HG03108 (cell line): ENCODE data around the gene SDHB.

ENCODE experiments used
- ATAC-seq: cut with Tn5 transposase; IDR thresholded peaks from one replicate; pipeline ENCODE4 v1.9.1; 2021; ENCODE audit warnings: moderate library complexity; ENCODE audit not compliant: unreplicated experiment

Gene SDHB

DNA sequence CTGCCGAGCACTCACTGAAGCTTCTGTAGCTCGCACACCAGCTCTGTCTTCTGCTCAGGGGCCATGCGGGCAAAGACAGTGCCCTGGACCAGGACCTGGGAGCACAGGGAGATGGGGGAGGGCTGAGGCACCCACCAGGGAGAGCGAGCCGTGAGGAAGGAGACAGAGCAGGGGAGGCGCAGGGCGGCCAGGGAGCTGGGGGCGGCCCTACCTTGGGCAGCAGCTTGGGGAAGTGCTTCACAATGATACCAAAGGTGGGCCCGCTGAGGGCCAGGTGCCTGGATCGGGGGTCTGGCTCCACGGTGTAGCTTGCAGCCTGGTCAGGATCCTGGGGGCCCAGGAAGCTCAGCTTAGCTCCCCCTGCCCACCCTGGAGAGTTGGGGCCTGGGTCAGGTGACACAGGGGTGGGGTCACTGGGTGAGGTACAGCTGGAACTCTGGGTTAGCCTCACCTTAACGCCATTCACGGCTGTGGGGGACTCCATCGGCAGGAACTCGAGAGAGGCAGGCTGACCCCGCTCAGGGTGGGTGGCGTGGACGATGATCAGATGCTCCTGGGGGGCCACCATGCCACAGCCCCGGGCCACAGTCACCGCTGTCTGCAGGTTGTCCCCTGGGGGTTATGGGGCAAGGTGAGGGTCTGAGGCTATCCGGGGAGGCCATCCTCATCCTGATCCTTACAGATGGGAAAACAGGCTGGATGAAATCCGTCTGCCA lies 64.0 kb downstream of the SDHB start:
- no peak for ATAC-seq

DNA sequence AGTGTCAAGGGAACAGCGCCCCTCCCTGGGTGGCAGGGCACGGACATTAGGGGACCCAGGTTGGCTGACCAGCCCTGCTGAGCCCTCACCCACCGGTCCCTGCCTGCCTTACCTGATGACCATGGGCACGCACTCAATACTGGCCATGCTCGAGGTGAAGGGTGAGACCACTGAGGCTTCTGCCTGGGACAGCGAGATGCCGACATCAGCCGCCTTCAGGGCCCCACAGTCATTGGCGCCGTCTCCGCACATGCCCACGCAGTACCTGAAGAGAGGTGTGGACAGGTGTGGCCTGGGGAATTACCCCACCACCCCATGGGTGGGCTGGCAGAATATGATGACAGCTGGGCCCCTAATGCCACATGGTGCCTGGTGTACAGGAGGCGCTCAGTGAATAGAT lies 65.6 kb downstream of the SDHB start:
- ATAC-seq, result no peak

DNA sequence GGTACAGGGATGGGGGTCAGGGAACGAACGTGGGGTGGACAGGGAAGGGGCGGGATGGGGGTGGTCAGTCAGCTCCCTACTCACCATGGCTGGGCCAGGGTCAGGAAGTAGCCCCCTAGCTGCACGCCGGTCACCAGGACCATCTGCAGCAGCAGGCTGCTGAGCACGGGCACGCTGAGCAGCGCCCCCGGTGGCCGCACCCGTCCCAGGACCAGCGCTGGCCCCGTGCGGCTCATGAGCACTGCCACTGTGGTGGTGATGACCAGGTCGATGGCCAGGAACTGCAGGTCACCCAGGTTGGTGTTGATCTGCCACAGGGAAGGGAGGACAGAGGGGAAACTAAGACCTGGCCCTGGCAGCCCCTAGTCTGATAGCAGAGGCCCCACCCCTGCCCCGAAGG lies 66.9 kb downstream of the SDHB start:
- no peak for ATAC-seq

DNA sequence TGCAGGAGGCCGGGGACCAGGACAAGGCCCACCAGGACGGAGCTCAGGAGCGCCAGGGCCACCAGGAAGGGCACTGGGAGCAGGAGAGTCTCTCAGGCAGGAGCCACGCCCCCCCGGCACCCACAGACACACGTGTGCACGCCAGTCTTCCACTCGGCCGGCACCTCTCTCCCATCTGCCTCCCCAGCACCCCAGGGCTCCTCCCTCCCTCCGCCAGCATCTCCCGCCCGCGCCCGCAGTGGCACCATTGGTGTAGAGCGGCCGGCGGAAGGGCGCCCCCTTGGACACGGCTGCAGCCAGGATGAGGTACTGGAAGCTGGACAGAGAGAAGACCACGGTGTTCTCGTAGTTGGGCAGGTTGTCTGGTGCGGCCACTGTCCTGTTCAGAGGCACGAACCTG lies 67.3 kb downstream of the SDHB start:
- ATAC-seq, result no peak

GRCh38 chr1:16986113-16986512 lies 67.7 kb downstream of the SDHB start:
- ATAC-seq, result no peak

GRCh38 chr1:16984717-16985116 lies 69.1 kb downstream of the SDHB start:
- ATAC-seq, result no peak

GRCh38 chr1:16983649-16984048 lies 70.2 kb downstream of the SDHB start:
- no peak for ATAC-seq

DNA sequence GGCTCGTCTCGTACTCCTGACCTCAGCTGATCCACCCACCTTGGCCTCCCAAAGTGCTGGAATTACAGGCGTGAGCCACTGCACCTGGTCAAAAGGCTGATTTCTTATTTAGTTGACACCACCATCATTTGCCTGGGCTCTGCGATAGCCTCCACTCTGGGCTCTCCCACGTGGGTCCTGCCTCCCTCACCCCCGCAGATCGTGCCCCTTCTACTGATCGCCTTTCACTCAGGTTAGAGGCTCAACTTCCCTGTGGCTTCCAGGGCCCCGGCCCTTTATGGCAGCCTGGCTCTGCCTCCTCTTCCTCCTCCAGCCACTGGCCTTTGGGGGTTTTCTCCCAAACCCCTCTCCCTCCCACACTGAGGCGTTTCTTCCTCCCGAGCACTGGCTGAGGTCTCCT lies 70.9 kb downstream of the SDHB start:
- no peak for ATAC-seq

DNA sequence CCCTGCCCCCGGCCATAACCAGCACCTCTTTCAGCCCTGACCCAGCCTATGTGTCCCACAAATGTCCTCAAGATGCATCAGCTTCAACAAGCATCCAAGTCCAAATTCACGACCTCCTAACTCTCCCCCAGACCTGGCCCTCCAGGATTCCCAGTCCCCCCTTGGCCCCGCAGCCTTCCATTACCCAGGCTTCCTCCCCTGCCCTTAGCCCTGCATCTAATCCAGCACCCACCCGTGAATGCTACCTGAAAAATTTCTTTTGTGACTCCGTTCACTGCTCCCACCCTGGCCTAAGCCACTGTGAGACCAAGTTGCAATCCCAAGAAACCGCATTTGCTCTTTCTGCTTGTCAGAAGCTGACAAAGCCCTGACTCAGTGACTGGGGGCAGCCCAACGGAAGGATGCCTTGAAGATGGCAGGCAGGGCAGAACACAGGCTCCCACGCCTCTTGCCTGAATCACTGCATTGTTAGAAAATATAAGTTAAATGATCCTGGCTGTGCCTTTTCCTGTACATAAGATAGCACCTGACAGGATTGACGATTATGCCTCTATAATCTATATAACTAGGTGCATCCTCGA lies 72.5 kb downstream of the SDHB start:
- ATAC-seq, result no peak

DNA sequence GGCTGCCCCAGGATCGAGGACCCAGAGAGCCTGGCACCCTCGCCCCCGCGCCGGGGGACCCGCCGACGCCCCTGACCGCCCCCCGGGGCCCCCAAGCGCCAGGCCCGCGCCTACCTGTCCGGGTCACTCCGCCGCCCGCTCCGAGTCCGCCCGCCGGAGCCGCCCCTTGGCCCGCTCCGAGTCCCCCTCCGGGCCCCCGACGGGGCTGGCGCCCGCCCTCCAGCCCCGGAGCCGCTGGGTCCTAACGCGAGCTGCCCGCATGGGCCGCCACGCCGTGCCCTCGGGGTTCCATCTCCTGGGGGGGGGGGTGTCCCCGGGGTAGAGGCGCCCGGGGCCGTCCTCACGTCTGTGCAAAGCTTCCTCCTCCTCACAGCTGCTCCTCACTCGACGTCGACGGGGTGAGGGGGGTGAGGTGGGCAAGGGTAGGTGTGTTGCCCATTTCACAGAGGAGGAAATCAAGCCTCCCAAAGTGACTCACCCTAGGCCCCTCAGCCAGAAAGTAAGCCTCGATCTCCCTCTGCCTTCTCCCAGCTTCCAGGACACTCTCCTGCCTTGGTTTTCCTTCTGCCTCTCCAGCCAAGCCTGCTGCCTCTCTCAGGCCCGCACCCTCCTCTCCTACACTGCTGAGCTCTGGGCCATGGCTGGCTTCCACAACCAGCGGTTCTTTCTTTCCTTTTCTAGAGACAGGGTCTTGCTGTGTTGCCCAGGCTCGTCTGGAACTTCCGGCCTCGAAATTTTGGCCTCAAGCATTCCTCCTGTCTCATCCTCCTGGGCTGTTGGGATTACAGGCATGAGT lies 73.2 kb downstream of the SDHB start, which contains the start of gene MFAP2:
Gene MFAP2 (minus strand): TSS at position 148 of the 796 bp plus-strand sequence. CDS start 2,347 bp downstream, outside the sequence.
- ATAC-seq, result no peak

DNA sequence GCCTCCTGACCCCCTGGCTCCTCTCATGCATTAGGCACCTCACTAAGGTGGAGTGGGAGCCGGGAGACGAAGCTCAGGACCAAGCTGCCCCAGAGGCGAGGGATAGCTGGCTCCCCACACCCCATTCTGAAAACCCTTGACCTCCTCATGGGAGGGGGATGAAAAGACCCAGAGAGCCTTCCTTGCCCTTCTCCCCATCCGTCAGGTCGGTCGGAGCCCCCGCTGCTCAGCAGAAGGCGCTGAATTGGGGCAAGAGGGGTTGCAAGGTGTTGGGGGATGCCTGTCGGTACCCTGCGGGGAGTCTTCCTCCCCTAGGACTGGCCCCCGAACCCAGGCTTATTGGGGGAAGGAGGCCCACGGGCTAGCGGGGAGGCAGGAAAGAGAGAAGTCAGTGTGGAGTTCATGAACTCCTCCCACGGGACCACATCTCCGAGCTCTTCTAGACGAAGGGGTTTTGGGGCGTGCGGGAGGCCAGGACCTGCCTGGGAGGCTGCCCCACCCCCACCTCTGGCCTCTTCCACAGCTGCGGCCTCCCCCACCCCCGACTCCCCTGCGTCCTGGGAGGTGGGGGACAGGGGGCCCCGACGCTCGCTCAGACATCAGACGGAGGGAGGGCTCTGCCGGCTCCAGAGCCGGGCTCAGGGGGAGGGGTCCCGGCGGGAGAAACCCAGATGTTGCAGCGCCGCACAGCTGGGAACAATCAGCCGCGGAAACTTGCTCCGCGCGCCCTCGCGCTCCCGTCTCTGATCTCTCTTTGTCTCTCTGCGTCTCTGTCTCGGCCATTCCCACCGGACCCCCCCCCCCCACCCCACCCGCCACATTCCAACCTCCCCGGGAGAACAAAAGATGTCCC lies 74.1 kb downstream of the SDHB start:
- no peak for ATAC-seq

- ATAC-seq, result no peak
Observed at GRCh38 chr1:16978567-16979474, 75.0 kb downstream of the SDHB start.

- no peak for ATAC-seq
Observed at GRCh38 chr1:16978139-16978538, 75.7 kb downstream of the SDHB start.

DNA sequence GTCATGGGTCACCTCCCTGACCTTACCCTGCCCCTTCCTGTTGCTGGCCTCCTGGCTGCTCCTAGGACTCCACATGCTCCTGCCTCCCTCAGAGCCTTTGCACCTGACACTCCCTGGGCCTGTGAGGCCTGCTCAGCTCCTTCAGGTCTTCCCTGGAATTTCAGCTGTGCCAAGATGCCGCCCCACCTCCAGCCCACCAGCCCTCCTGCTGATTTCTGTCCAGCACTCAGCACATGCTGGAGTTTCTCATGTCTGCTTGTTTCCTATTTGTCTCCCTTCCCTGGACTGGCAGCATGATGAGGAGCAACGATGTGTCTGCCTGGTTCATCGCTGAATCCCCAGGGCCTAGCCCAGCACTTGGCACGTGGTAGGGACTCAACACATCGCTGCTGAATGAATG lies 76.5 kb downstream of the SDHB start:
- ATAC-seq, result no peak

GRCh38 chr1:16976966-16977365 lies 76.9 kb downstream of the SDHB start:
- no peak for ATAC-seq

DNA sequence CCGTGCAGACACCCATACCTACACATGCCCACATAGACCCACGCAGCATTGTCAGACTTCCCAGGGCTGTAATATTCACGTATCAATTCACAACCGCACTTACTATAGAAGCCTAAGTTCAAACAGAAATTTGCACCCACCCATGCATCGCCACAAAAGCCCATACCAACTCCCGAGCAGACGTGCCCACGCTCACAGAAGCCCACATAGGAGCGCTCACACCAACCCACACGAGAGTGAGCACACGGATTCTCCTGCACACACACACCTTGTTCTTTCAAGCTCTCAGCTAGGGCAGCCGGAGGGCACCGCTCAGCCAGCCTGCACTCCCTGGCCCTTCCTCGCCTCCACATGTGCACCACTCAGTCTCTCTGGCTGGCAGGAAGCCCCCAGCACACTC lies 78.0 kb downstream of the SDHB start:
- ATAC-seq, result no peak

- ATAC-seq, result no peak
Observed at GRCh38 chr1:16975211-16975610, 78.6 kb downstream of the SDHB start.

DNA sequence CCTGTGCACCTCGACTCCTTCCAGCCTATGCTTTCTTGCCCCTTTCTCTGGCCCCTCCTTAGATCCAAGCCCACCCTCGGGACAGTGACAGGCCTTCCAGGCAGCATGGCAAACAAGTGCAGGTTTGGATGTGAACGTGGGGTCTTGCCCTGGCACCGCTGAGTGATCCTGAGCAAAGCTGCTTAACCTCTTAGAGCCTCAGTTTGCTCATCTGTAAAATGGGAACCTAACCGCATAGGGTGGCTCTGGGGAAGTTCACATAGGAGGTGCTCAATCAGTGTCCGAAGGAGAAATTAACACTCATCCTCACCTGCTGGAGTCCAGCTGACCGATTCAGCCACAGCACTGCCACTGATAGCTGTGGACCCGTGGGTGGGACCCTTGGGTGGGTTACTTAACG lies 80.6 kb downstream of the SDHB start:
- ATAC-seq, result no peak

DNA sequence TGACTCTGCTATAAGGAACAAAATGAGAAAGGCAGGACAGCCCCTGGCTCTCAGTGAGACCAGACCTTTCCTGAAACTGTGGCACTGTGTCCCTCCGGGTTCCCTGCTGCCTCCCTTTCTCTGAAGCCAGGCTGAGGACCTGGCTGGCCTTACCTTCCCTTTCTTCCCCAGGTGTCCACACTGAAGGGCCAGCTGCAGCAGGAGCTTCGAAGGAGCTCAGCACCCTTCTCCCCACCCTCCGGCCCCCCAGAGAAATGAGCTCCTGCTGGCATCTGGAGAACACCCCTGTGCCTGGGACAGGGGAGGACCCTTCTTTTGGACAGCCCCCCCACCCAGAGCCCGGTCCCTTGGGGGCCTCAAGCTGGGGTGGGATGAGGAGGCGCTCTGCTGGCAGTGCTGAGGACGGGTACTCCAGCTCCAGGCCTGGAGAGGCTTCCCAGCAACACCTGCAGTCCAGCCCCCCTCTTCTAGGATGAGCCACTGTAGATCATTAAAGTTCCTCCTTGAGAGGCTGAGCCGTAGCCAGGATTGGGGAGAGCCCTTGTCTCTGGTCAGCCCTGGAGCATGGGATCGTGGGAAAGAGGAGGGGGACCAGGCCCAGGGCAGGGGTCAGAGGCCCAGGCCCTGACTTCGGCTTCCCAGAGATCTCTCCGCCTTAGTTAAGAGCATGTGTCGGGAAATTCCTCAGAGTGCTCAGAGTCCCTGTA lies 81.5 kb downstream of the SDHB start:
- no peak for ATAC-seq
